ENCODE results near the gene MUC20. TPM values are rescaled to one million over a fixed set of nuclear protein-coding genes. Genes with fewer than 3 reads are reported as not detected.

Gene MUC20
- total and polyA plus RNA-seq, 2 of the 8 experiments (the other 6 are each of a cell fraction or from before 2014, with no cell fraction given) = 0.24 to 0.26 TPM

DNA sequence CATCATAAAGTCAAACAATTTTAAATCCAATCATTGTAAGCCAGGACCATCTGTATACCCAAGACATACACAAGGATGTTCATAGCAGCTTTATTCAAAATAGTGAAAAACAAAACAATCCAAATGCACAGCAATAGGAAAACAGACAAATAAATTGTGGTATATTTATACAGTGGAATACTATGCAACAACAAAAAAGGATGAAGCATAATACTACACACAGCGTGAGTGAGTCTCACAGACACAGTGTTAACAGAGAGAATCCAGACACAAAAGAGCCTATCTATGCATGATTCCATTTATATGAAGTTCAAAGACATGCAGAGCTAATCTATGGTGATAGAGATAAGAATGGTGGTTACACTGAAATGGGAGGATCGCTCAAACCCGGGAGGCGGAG lies 5.6 kb upstream of the MUC20 start:
- Histone ChIP-seq H2BK120ac (replicated peaks; ENCODE audit: low read depth, low read length) (no peak overlapping the region), H3K56ac (replicated peaks; ENCODE audit: insufficient read length, low read depth, low read length) (no peak overlapping the region), H3K4me3 (ENCODE audit: extremely low read depth in 1 of 4, insufficient read depth in 2 of 4, low read depth in 3 of 4, low read length in 4 of 4) (no peak overlapping the region), H2BK12ac (ENCODE audit: low read depth, low read length) (no peak overlapping the region), H3K18ac (ENCODE audit: extremely low read depth, low read length) (no peak overlapping the region), H3K79me1 (ENCODE audit: low read depth, low read length) (no peaks in the 10 kb centered on the region), H2BK20ac (ENCODE audit: low read length) (no peak overlapping the region), H4K5ac (ENCODE audit: insufficient read length, low read depth, low read length) (no peak overlapping the region), H3K27me3 (replicated peaks in 1 of 4; ENCODE audit: control insufficient read depth in 3 of 4, extremely low read depth in 1 of 4, insufficient read depth in 3 of 4, low read length in 3 of 4) (no peaks in the 10 kb centered on the region; a peak in 1 of 7 replicates), H3K9me3 (ENCODE audit: insufficient read depth in 2 of 2, low read depth in 1 of 2, low read length in 1 of 2) (no peaks in the 10 kb centered on the region), H3K23me2 (ENCODE audit: low read depth, low read length) (no peaks in the 10 kb centered on the region; the same call in 1 of the 2 replicates), H4K91ac (replicated peaks; ENCODE audit: insufficient read length, low read length) (no peak overlapping the region), H3K4ac (replicated peaks; ENCODE audit: insufficient read length, low read depth, low read length) (no peak overlapping the region), H3K27ac (ENCODE audit: low read depth, low read length) (no peak overlapping the region), H3K79me2 (ENCODE audit: control insufficient read depth in 1 of 2, insufficient read depth in 2 of 2, low read length in 2 of 2) (no peaks in the 10 kb centered on the region), H2BK5ac (ENCODE audit: low read depth, low read length) (no peak overlapping the region), H3K14ac (ENCODE audit: insufficient read length) (no peak overlapping the region), H2BK15ac (ENCODE audit: low read length) (no peak overlapping the region), H3K9ac (replicated peaks in 1 of 4; ENCODE audit: extremely low read depth in 1 of 4, low read depth in 3 of 4, low read length in 3 of 4) (no peak overlapping the region), H3K4me1 (replicated peaks in 1 of 4; ENCODE audit: control insufficient read depth in 3 of 4, insufficient read depth in 4 of 4, low read length in 3 of 4) (peaks cover 0 to 7% (median under 1%) of the 10 kb centered on the region in 4 experiments; a peak in 3 of 7 replicates), H4K8ac (ENCODE audit: extremely low read depth, insufficient read depth, low read length) (no peak overlapping the region), H2AK5ac (ENCODE audit: low read depth, low read length) (no peak overlapping the region), H4K20me1 (replicated peaks in 1 of 2; ENCODE audit: control insufficient read depth in 1 of 2, insufficient read depth in 2 of 2, low read length in 2 of 2) (no peaks in the 10 kb centered on the region), H2AFZ (ENCODE audit: low read length) (no peak overlapping the region), H3K36me3 (ENCODE audit: control insufficient read depth in 2 of 4, insufficient read depth in 4 of 4, low read length in 3 of 4) (no peaks in the 10 kb centered on the region), H3K4me2 (ENCODE audit: insufficient read depth in 1 of 2, low read depth in 2 of 2, low read length in 2 of 2) (no peak overlapping the region), H3K23ac (ENCODE audit: insufficient read length) (no peak overlapping the region)
- ChIA-PET CTCF (ENCODE audit: partially characterized antibody) (interaction anchor here (0.8 to 1.5 kb wide), 2 partner anchors 11 to 16 kb away, joined by 3 to 4 read pairs; no protein-coding TSS in a partner anchor), POLR2A (ENCODE audit: partially characterized antibody) (no interaction called here)
- TF ChIP-seq CHD1 (IDR thresholded peaks at IDR 0.05; ENCODE audit: low read depth, low read length) (no peak), POLR2AphosphoS5 (IDR thresholded peaks at IDR 0.05; ENCODE audit: low read depth, low read length) (no peak), JUN (IDR thresholded peaks at IDR 0.05; ENCODE audit: low read depth, low read length) (no peak), RFX5 (IDR thresholded peaks at IDR 0.05; ENCODE audit: borderline replicate concordance, low read depth, low read length) (no peak), ZNF274 (IDR thresholded peaks at IDR 0.05; ENCODE audit: borderline replicate concordance, extremely low read depth, low read length) (no peak), SP4 (IDR thresholded peaks at IDR 0.05; ENCODE audit: low read length) (no peak), CBX8 (IDR thresholded peaks at IDR 0.05; ENCODE audit: borderline replicate concordance, low read depth, low read length) (no peak), GABPA (IDR thresholded peaks at IDR 0.05; ENCODE audit: borderline replicate concordance, insufficient read depth, low read length) (no peak), CHD2 (IDR thresholded peaks at IDR 0.05; ENCODE audit: low read length) (no peak), JUND (IDR thresholded peaks at IDR 0.05; ENCODE audit: low read length) (no peak), CREB1 (IDR thresholded peaks at IDR 0.05) (no peak), RBBP5 (IDR thresholded peaks at IDR 0.05; ENCODE audit: borderline replicate concordance, low read depth, low read length) (no peak), SRF (IDR thresholded peaks at IDR 0.05; ENCODE audit: low read depth, low read length) (no peak)
- TF ChIP-seq, protein P1, sequence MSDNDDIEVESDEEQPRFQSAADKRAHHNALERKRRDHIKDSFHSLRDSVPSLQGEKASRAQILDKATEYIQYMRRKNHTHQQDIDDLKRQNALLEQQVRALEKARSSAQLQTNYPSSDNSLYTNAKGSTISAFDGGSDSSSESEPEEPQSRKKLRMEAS (IDR thresholded peaks at IDR 0.05) = no peak
- WGBS, 2 experiments (ENCODE audit: extremely low coverage in 1 of 2, insufficient coverage in 1 of 2, insufficient read length in 1 of 2, insufficient replicate concordance in 2 of 2, low coverage in 1 of 2, low lambda C conversion rate in 2 of 2, missing lambda C conversion rate in 1 of 2) = 50% methylated on average over 4 of the region's 4 CpGs; no CpG with 5 or more reads in 1 of the 2 experiments
- FAIRE-seq = no peak
- no peak for DNase-seq (ENCODE audit: low read depth in 1 of 2, low spot score in 2 of 2)

Data from H1 (cell line).